Measurements from ENCODE around the gene FNDC3B.

- TF ChIP-seq POLR2A (IDR thresholded peaks at IDR 0.05) (no peak), CTCF (IDR thresholded peaks at IDR 0.05 in 8 of 11, conservative IDR thresholded peaks at IDR 0.05 in 3 of 11) (no peak)
These were observed 406.8 kb downstream of the FNDC3B start for GRCh38 chr3:172446198-172446597.
